NCI-H510A treated with DMSO at 0.1 percent for 48 hours (cell line): ENCODE data around the gene BMI1.
"Not testable (repeated sequence)": the region's sequence is repeated elsewhere in the genome, so short reads cannot be mapped to it uniquely, and the experiment has no call there.

Experiments
- DNase-seq: peaks from one replicate; lab custom pipeline; 2025; lab: John Stamatoyannopoulos, UW

Gene BMI1

DNA sequence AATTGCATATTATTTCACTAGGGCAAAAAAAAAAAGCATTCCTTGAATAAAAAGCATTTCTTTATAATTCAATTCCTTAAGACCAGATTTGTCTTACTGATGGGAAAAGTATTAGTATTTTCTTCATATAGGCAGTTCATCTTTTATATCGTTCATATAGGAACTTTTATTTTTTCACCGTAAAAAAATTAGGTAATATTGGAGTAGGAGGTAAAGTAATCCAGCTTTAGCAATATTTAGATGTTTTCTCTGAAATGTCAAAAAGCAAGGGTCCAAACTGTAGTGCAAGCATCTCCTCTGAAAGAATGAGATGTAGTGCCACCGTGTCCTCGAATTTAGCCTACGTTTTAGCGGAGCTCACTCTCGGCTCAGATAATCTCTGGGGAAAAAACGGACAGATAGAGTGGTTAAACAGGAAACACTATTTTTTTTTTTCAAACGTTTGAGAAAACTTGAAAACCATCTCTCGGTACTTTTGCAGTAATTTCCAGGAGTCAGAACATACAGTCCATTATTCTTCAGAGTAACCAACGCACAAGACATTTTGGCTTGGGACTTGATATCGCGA, 18.9 kb downstream of the BMI1 start:
- DNase-seq = no peak

DNA sequence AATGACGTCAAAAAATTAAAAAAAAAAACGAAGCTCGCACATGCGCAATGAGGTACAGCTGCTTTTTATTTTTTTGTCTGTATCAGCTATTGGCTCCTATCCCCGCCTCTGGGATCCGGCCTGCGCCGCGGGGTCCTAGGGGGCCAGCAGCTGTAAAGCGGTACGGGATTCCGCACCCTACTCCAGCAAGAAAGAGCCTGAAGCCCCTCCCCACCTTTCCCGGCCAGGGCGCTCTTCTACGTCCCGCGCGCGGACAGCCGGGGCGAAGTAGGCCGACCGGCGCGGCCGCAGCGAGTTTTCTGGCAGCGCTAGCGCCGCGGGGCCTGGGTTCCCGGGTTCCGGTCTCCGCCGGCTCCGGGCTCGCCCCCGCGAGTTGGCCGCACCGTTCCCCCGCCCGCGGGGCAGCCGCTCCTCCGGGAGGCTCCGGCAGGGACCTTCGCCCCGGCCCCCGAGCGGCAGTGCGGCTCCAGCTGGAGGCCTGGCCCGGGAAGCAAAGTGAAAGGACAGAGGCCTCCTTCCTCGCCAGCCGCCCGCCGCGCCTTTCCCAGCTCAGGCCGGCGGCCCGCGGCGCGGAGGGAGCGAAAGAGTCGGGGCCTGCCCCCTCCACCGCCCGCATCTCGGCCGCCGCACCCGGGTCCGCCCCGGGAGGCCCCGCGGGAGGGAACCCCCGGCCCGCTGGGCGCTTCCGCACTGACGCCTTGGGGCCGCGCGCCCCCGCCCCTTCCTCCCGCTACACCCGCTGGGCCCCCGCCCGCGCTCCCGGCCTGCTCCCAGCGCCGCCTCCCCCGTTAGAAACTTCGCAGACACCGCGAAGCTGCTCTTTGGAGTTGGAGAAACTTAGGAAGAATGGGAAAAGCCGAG, 19.7 kb downstream of the BMI1 start:
- DNase-seq = peak; percentile 64

DNA sequence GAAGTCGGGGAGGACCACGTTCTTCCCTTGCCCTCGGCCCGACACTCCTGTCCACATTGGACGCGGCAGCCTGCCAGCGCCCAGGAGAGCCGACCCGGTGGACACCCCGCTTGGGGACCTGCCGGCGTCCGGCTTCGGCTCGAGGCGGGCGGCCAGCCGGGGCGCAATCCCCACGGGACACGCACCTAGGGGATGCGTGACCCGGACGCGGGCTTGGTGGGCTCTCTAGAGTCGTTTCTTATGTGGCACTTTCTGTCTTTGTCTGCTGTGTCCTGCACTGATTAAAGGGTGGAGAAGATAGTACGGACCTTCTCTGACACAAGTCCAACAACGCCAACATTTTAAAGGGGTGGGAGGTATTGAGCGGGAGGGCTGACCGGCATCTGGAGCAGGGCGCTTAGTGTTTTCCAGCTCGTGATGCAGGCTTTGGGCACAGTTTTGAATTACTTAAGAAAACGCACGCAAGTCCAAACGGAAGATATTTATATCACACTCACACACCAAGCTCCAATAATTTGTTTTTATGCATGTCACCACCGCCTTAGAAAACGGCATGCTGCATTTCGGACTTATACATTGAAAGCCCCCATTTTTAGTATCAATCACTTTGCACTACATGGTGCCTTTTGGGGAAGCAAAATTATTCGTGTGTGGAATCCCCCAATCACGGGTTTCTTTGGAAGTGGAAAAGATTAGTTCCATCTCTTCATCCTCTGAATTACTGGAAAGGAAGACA, 20.5 kb downstream of the BMI1 start:
- no peak for DNase-seq

DNA sequence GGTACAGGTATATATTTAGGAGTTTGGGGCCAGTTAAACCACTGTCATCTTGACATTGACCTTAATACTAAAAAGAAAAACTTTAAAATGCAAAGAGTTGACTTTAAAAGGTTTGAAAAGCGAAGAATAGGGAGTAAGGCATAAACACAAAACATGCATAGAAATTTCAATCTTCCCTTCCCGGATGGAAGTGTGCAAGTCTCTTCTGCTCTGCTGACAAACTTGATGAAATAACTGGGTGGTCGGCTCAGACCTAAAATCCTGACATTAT, 21.0 kb downstream of the BMI1 start:
- no peak for DNase-seq

DNA sequence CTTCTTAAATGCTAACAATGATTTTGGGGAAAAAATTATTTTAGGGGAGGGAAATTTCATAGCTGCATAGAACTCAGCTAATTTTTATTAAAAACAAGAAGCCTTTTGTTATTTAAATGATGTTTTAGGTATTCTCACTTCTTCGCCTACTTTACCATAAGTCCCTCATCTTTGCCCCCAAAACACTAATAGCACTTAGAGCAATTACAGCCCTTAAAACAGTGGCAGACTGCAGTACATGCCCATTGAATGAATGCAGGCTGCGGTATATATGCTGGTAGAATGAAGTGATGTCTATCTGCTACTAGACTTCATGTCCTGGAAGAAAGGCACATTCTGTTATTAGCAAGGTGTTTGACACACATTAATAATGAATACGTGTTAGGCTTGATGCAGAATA, 21.5 kb downstream of the BMI1 start:
- DNase-seq = no peak

DNA sequence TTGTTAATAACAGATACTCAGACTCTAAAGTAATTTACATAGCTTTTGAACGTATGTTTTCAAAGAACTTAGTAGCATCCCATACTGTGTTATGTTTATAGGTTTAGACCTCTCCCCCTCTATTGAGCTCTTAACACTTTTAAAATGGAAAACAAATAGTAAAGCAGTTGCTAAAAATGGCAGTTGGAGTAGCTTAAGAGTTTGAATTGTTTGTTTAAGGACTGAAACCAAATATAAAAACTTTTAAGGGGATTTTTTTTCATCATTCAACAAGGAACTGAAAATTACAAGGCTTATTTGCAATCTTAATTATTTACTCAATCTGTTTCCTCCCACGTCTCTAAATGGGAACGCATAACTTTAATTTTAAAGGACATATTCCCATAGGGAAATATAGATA, 22.8 kb downstream of the BMI1 start:
- no peak for DNase-seq

DNA sequence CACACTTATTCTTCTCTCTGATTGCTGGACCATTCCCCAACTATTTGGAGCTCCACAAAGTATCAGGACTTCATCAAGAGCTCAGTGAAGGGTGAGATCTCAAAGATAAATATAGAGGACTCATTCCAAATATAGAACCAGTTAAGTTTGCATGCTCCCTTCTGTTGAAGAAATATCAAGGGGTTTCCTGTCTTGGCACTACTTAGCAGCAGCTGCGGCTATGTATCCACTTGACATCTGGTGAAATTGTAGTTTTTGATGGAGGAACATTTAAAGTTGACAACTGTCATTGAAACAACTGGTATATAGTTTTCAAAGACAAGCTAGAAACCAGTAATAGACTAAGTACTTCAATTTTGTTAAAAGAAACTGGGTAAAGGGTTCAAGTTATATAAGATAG, 23.4 kb downstream of the BMI1 start:
- no peak for DNase-seq

DNA sequence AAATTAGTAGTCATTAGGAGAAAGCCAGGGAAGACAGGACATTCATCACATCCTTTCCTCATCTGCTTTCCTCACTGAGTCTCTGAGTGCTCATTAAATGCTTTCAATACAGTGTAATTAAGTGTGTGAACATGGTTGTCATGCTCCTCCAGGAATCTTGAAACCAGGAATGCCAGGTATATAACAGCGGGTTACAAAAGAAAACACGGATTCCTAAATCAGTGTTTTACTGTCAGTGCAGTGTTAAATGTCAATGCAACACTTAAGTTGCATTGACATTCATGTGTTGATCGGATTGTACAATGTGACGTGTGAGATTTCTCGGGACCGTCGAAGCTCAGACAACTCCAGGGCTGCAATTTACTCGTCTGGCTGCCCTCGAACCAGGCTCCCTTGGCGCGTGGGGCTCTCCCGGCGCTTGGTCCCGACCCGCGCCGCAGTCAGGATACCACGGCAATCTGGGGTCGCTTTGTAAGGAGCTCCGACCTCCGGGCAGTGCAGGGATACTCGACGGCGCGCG, 23.9 kb downstream of the BMI1 start:
- DNase-seq = no peak

DNA sequence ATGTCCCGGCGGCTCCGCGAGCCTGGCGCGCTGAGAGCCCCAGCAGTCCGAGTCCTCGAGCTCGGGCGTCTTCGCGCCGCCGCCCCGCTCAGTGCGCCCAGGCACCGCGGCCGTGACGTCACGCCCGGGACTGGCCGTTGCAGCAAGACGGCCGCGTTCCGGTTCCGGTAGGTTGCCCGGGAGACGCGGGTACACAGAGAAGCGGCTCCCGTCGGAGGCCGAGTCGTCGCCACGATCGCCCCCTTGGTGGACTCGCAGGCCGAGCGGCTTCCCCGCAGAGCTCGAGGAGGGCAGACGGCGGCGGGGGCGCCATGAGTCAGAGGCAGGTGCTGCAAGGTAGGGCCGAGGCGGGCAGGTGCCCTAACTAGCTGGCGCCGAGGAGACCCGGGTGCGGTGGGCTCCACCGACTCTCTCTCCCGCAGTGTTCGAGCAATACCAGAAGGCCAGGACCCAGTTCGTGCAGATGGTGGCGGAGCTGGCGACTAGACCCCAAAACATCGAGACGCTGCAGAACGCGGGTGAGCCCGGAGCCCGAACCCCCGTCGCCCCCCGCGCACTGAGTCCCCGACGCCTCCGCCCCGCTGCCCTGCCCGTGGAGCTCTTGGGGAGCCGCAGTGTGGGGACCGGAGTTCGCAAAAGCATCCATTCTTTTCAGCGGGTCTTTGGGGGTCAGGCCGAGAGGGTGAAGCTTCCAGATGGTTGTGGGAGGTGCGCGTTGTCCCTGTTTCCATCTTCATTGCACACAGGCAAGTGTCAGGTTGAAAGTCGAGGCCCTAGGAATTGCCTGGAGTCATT, 24.6 kb downstream of the BMI1 start, which contains the start of gene SPAG6:
SPAG6 (plus strand) TSS at position 196 of the 795 bp plus-strand sequence; CDS start at position 312, 116 bp downstream.
- DNase-seq = peak; percentile 39

DNA sequence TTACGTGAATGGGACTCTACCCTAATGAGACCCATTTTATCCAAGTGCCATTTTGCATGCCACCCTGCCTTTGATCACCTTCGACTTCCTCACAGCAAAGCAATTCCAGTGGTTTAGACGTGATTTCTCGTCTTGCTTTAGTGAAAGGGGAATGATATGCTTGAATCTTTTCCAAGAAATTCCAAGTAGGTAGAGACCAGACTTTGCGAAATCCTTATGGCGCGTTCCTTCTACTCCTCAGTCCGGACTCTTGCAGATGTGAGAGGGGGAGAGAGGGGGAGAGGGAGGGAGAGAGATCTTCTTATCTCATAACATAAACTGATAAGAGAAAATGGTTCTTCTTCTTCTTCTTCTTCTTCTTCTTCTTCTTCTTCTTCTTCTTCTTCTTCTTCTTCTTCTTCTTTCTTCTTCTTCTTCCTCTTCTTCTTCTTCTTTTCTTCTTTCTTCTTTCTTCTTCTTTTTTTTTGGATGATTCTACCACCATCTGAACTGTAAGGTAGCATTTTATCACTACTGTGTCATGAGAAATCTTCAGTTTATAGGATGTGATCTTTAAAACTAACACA, 25.3 kb downstream of the BMI1 start:
- no peak for DNase-seq

DNA sequence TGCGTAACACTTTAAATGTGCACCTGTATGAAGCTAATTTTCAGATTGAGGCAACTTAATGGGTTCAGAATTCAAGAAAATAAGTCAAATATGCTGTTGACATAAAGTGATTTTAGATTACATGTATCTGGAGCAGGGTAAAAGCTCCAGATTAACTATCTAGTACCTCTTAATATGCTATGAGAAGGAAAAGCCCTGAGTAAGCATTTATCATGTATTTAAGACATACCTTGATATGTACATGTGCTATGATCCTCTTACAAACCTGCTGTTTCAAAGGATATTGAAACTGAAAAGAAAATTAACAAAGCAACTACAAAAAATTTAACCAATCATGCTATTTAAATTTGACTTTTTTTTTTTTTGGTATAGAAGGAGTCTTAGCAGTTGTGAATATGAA, 28.9 kb downstream of the BMI1 start:
- no peak for DNase-seq

DNA sequence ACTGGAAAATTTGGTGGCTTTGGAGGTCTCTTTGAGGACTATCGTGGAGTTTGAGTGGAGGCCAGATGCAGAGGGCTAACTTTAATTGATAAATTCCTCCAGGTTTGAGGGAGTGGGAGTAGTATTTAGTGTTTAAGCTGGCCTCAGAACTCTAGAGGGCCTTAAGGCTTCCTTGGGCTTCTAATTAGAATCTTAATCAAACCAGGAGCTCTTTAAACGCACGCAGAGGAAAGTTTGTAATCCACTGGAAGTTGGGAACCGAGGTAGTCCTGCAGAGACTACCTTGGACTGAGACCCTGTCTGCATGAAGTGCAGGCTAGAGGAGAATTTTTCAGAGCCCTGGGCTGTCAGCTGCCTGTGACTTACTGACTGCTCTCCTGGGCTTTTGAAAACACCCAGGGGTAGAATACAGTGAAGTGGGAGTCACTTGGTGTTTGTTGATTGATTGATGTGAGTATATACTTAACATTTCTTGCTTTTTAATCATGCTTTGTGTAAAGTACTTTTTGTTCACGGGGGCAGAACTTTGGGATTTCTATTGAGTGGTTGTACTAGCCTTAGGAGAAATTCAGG, 30.3 kb downstream of the BMI1 start:
- no peak for DNase-seq

DNA sequence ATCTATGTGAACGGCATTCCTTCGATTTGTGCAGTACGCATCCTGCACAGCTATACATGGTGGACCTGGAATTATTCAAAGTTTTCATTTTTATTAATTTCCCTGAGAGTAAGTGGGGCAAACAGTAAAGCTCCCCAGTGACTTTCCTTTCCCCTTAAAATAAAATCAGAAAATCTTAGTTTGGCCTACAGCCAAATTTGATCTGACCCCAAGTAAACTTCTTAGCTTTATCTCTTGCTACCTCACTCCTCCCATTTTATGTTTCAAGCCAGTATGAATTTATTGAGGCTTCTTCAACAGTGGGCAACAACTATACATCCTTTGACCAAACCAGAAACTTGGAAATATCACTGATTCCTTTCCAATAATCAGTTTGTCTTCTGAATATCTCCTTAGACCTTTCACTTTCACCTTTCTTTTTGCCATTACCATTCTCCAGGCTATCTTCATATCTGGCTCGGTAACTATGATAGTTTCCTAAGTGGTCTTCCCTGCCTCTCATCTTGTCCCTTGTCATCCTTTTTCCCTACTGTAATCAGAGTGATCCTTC, 35.5 kb downstream of the BMI1 start:
- DNase-seq = no peak

DNA sequence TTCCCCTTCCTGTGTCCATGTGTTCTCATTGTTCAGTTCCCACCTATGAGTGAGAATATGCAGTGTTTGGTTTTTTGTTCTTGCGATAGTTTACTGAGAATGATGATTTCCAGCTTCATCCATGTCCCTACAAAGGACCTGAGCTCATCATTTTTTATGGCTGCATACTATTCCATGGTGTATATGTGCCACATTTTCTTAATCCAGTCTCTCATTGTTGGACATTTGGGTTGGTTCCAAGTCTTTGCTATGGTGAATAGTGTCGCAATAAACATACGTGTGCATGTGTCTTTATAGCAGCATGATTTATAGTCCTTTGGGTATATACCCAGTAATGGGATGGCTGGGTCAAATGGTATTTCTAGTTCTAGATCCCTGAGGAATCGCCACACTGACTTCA, 36.9 kb downstream of the BMI1 start:
- not testable (repeated sequence) for DNase-seq

DNA sequence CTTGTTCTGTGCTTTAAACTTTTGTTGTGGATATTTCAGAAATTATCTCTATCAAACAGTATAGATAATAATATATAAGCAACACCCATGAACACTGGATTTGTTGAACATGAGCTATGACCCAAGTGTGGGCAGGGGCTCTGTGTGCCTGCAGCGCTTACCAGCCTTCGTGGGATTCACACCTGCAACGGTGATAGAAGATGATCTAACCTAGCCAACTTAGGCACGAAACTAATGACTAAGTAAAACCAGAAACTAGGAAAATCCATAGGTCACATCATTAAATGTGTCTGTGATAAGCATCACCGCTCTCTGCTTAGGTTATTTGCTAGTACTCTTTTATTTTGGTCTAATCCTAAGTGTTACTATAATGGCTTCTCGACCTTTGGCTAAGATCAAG, 42.4 kb downstream of the BMI1 start:
- no peak for DNase-seq

DNA sequence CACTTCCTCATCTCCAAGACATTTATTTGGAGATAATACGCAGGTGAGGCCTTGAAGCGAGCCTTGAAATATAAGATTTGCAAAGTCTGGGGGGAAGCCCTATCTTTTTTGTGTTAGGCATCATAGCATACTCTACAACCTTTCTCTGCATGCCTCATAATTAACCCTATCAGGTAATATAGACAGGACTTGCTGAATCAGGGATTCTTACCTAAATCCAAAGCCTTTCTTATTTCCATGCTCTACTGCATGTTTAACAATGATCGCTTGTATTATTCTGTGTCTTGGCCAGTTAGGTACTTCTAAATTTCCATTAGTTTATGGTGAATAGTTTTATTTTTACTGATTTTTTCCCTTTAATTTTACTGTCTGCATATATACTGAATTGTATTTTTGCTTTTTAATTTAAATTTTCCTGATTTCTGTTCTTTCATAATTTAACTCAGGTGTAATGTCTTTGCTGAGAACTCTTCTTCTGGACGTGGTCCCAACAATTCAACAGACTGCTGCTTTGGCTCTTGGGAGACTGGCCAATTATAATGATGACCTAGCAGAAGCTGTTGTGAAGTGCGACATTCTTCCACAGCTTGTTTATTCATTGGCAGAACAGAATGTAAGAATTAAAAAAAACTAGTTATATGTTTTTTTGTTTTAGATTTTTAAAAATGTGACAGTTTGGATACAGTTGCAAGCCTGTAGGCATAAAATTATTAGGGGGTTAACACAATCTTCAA, 43.7 kb downstream of the BMI1 start:
- DNase-seq = no peak

DNA sequence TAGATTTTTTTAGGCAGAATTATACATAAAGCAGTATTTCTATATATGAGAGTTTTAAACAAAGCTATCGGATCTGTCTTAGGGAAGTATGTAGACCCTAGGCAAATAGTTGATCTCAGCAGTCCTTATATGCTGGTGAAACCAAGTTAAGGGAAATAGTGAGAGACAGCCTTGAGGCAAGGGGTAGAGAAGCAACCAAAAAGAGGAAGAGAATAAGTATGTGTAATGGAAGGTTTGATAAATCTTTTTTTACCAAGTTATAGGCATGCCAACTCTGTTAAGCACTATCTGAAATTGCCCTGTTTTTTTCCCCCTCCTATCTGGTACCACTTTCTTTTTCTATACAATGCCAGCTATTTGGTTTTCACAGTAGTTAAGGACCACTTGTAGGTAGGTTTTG, 44.3 kb downstream of the BMI1 start:
- no peak for DNase-seq

DNA sequence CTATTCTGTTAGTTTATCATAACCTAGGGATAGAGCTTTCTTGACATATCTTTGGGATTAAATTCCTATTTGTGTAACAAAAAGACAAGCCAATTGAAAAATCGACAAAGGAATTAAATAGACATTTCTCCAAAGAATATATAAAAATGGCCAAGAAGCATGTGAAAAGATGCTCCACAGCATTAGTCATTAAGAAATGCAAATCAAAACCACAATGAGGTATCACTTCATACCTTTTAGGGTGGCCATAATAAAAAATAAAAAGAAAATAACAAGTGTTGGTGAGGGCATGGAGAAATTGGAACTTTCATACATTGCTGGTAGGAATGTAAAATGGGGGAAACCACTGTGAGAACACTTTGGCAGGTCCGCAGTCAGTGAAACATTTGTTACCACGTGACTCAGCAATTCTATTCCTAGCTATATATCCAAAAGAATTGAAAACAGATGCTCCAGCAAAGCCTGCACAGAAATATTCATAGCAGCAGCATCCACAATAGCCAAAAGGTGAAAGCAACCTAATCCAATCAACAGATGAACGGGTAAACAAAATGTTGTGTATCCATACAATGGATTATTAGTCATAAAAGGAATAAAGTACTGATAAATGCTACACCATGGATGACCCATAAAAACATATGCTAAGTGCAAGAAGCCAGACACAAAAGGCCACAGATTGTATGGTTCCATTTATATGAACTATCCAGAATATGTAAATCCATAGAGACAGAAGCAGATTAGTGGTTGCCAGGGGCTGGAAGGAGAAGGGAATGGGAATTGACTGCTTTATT, 44.9 kb downstream of the BMI1 start:
- DNase-seq = no peak

DNA sequence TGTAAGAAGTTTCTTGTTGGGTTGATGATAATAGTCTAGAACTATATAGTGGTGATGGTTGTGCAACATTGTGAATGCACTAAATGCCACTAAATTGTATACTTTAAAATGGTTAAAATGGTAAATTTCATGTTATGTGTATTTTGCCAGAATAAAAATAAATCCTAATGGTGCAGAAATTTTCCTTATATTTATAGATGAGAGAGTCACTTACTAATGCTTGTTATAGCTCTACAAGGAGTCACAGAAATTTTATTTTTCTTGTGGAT, 45.5 kb downstream of the BMI1 start:
- no peak for DNase-seq

DNA sequence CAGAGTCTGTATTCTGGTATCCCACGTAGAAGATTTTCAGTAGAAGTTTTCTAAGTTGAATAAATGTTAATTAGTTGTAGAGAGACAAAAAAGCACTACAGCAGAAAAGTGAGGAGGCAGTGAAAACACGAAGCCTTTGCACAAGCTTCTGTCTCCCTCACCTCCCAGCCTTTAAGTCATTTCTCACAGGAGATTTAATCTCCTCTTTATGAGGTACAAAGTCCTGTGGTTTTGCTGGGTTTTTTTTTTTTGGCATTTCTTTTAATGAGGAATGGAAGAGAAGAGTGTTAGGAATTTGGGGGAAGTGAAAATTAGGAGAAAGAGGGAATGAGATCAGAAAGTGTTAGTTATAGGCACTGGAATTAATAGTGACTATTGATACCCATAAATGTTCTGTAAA, 45.9 kb downstream of the BMI1 start:
- no peak for DNase-seq
